NT2/D1 (cell line): ENCODE measurements around the gene TNFRSF6B.

Source experiments
- SUZ12 ChIP-seq: IDR thresholded peaks from 2 replicates; pipeline ENCODE4 v1.6.1; 2011; ENCODE audit not compliant: insufficient read length, insufficient read depth; ENCODE audit errors: extremely low read depth
- ZNF274 ChIP-seq: IDR thresholded peaks from 2 replicates; pipeline ENCODE4 v1.6.1; 2011; ENCODE audit warnings: mild to moderate bottlenecking, low read depth, low read length

GRCh38 chr20:63657260-63657936 lies 39.1 kb upstream of the TNFRSF6B start:
- TF ChIP-seq ZNF274 (no peak), SUZ12 (no peak)
